GM18909 (cell line): ENCODE results near the gene SPTAN1.
"Not testable (repeated sequence)": the region's sequence is repeated elsewhere in the genome, so short reads cannot be mapped to it uniquely, and the experiment has no call there.

ENCODE experiments used
- ATAC-seq: cut with Tn5 transposase; IDR thresholded peaks from one replicate; pipeline ENCODE4 v1.9.1; 2021; ENCODE audit warnings: mild to moderate bottlenecking; ENCODE audit not compliant: unreplicated experiment, poor library complexity

The SPTAN1 gene

DNA sequence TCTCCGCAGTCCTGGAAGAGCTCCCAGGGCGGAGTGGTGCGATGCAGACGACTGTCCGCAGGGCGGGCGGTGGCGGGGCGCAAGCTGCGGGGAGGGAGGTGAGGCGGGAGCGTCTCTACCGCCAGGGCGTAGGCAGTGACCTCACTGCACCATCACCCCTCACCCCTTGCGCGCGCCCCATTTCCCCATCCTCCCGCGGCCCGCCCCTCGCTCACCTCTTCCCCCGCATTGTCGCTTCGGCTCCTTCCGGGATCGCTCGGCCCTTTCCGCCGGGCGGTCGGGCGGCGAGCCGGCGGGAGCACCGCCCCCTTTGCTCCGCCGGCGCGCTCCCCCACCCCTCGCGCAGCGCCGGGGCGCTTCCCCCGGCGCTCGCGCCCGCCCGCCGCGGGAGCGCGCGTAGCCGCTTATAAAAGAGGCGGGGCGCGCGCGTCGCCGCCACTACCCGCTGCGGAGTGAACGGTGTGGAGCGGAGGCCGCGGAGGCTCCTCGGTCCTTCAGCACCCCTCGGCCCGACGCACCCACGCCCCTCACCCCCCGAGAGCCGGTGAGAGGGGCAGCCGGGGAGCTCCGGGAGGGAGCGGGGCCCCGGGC is at the start of gene SPTAN1:
Gene SPTAN1 (plus strand): TSS at position 435 of the 591 bp plus-strand sequence. CDS start 14,154 bp downstream, outside the sequence.
- peak; percentile 82 for ATAC-seq

DNA sequence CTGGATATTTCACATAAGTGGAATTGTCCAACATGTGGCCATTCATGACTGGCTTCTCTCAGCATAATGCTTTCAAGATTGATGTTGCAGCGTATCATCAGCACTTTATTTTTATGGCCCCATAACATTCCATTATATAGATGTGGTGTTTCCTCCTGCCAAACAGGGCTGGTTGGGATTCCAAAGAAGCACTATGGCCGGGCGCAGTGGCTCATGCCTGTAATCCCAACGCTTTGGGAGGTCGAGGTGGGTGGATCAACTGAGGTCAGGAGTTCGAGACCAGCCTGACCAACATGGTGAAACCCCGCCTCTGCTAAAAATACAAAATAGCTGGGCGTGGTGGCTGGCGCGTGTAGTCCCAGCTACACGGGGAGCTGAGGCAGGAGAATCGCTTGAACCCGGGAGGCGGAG is 49.0 kb upstream of the SPTAN1 start:
- ATAC-seq, result not testable (repeated sequence)

DNA sequence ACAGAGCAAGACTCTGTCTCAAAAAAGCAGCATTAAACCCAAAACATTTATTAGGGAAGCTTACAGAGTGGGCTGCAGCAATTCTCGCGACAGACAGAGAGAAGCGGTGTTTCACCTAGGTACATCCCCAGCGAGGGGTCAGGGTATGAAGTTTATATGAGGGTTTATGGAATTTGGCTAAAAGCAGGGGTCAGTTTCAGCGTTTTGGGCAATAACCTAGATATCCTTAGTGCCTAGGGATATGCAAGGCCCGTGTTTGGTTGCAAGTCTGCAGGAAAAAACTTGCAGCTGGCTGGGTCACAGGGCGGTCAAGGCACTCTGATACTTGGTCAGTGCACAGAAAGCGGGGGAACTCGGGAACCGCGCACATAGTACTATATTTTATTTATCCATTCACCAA is 48.5 kb upstream of the SPTAN1 start:
- ATAC-seq, result no peak

DNA sequence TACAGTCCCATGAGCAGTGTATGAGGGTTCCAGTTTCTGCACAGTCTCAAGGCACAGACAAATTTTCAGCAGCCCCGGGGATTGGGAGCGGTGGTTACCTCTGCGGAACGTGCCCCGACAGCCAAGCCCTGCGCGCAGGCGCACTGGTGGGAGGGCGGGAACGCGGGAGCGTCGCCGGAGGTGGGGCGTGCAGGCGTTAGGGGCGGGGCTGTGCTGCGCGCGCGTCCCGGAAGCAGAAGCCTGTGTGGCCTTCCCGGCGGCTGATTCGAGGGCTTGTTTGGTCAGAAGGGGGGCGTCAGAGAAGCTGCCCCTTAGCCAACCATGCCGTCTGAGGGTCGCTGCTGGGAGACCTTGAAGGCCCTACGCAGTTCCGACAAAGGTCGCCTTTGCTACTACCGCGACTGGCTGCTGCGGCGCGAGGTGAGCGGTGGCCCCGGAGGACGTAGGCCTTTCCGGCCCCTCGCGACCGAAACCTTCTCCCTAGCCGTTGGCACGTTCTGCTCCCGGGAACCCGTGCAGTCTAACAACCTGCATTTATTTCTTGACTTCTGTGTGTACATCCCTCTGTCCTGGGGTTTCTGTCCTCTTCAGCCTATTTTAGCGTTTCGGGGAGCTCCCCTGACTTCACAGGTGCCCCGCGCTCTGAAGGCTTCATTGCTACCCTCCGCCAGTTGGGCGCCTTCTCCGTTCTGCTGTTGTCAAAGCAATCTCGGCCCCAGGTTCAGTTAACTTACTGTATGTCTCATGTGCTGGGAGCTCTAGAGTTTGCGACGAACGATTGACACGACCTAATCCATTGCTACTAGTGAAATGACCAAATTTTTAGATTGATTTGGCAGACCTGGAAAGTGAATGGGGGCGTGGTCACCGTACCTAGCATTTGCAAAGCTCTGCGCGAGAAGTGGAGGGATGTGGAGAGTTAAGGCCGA is 47.6 kb upstream of the SPTAN1 start, which contains the start of gene GLE1:
Gene GLE1 (plus strand): TSS at position 235 of the 929 bp plus-strand sequence. CDS start 87 bp downstream, at position 322.
- ATAC-seq, result peak; percentile 84

DNA sequence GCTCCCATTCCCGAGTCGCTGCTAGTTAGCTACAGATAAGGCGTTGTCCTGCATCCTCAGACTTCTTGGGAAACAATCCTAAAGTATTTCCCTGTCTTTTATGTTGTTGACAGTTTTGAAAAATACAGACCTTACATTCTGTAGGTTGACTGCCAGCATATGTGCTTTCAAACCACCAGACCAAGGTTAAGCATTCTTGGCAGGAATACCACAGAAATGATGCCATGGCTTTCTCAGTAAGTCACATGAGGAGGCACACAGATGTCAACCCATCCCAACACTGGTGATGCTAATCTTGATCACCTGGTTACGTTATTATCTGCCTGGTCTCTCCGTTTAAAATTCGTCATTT is 47.0 kb upstream of the SPTAN1 start:
- no peak for ATAC-seq

DNA sequence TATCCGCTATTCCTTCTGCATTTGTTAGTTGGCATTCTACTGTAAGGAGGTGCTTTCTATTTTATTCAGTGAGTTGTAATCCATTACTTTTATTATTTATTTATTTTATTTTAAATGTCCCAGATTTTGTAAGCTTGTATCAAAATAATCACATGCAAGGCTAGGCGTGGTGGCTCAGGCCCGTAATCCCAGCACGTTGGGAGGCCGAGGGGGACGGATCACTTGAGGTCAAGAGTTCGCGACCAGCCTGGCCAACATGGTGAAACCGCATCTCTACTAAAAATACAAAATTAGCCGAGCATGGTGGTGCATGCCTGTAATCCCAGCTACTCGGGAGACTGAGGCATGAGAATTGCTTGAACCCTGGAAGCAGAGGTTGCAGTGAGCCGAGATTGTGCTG is 46.5 kb upstream of the SPTAN1 start:
- ATAC-seq, result not testable (repeated sequence)

DNA sequence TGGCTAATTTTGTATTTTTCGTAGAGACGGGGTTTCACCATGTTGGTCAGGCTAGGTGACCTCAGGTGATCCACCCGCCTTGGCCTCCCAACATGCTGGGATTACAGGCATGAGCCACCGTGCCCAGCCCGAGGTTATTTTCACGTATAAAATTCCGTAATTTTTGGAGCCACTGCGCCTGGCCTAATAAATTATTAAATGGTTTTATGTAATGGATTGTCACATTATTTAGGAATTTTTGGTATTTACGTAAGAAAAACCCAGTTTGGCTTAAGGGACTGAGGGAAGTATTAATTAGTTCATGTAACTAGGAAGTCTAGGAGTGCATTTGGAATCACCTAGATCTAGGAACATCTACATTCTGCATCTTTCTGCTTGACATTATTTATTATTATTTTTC is 39.6 kb upstream of the SPTAN1 start:
- ATAC-seq, result no peak

DNA sequence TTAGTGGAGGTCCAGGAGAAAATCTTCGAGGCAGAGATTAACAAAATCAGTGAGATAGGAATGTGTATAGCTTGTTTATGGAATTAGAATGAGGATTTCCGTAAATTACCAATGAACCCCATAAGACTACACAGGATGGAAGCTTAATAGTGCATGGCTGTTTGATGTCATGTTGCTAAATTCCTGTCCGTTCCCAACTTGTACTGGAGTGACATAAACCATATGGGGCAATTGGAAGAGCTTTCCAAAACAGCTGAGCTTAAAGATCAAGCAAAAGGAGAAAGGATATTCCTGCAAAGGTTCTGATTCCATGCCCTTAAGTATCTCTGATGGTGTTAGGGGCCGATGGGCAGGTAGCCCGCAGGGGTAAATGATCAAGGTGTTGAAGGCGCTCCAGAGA is 30.4 kb upstream of the SPTAN1 start:
- no peak for ATAC-seq

DNA sequence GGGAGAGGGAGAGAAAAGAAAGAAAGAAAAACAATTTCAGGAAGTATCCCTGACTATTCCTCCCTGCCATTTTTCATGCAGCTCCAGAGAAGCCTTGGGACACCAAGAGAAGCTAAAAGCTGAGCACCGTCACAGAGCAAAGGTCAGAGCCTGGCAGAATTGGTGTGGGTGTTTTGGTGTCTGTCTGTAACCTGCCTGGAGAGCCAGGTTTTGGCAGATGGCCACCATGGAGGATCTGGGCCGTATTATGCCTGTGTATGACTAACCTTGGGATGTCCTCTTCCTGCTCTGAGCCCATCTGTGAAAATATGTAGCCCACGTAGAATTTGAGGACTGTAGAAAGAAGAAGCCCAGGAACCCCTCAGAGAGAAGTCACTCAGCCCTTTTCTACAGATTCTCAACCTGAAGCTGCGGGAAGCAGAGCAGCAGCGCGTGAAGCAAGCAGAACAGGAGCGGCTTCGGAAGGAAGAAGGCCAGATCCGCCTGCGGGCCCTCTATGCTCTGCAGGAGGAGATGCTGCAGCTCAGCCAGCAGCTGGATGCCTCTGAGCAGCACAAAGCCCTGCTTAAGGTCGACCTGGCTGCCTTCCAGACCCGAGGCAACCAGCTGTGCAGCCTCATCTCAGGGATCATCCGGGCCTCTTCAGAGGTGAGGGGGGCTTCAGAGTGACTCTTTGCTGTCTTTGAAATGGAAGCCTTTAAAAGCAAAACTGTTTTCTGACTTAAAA is 29.0 kb upstream of the SPTAN1 start:
- no peak for ATAC-seq

DNA sequence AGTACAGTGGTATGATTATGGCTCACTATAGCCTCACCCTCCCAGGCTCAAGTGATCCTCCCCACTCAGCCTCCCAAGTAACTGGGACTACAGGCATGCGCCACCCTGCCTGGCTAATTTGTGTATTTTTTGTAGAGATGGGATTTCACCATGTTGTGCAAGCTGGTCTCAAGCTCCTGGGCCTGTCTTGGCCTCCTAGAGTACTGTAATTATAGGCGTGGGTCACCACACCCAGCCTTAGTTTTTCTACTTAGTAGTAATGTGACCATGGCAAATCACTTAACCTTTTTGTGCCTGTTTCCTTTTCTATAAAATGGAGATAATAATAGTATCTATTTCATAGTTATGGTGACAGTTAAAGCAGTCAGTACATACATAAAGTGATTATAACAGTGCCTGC is 25.7 kb upstream of the SPTAN1 start:
- ATAC-seq, result no peak

DNA sequence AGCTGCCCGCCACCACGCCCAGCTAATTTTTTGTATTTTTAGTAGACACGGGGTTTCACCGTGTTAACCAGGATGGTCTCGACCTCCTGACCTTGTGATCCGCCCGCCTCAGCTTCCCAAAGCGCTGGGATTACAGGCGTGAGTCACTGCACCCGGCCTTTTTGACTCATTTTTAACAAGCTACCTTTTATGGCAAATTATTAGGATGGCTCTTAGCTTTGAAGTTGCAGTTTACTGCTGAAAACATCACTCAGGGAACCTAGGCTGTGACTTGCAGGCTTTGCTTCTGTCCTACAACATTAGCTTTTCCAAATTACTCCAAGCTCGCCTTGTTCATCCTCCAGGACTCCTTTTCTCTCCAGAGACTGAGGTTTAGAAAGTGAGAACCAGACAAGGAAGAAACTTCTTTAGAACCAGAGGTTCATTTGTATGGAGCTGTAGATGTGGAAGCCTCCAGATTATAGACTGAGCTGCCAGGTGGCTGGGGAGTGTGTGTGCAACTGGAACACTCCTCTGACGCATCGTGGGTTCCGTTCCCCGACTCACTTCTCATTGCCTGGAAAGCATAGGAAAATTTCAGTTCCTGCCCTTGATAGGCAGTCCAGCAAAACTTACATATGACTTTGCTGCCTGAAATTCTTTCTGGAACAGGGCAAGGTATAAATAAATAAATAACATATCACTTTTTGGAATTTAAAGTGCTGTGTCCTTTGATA is 23.8 kb upstream of the SPTAN1 start:
- no peak for ATAC-seq

DNA sequence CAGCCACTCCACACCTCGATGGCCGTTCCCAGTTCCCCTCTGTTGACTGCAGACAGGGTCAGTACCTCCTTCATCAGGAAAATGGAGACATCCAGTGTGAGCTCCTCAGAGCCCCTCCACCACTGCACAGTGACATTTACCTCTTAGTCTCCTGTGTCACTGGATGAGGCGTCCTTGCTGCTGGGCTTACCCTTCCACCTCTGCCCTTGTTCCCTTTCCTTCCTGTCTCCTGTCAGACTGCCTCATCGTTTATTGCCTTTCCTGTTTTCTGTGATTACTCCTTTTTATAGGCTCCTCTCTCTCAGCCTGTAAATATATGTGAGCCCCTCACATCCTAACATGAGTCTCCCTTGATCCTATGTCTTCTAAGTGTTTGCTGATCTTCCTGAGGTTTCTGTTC is 23.2 kb upstream of the SPTAN1 start:
- no peak for ATAC-seq

DNA sequence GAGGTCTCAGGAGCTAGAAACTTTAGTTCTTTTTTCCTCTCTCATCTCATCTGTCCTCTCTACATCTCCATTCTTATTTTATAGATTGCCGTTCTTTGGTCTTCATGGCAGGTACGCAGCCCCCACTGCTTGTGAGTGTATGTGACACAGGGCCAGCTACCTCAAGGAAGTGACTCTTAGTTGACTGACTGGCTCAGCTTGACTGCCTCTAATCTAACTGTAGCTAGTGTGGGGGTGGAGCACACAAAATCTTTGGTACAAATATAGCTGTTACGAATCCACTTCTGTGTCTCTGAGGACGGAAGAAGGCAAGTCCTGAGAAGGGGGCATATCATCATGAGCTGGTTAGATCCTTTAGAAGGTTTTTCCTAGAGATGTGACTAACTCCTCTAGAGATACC is 19.8 kb upstream of the SPTAN1 start:
- ATAC-seq, result no peak

DNA sequence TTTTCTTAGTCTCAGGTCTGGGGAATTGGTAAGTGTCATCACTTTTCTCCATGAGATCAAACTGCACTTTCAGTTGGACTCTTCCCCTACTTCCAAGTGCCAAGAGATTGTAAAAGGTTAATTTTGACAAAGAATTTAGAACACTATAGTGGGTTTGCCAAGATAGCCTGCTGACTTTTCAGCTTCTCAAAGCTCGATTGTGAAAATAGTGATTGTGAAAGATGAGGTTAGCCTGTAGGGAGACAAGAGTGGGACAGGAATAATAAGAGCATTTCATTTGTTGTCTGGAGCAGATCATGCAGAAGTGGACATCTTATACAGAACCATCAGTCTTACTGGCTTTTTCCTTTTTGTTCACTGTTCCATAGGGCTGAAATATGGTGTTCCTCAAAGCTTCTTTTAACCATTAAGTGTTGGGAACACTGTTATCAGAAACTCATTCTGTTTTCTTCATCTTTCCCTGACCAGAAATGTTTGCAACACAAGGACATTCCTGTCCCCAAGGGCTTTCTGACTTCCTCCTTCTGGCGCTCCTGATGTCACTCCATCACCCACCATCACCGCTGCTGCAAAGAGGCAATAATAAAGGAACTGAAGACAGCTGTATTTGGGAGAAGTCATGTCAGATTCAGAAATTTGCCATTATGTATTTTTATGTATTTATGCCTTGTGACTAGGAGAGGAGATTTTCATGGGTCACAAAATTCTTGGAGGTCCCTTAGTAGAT is 11.6 kb upstream of the SPTAN1 start:
- no peak for ATAC-seq

DNA sequence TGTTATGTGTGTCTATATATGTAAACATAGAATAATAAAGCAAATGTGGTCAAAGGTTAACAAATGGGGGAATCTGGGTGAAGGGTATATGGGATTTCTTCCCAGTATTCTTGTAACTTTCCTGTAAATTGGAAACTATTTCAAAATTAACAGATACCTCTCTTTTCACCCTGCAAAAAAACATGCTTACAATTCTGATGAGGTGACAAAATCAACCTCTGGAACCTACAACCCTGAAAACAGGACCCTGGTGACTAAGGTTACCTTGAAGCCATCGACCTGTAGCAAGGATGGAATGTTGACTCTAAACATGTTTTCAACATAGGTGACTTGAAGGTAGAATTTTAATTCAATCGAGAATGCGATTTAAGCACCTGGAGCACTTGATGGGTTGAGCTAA is 5.9 kb upstream of the SPTAN1 start:
- no peak for ATAC-seq

DNA sequence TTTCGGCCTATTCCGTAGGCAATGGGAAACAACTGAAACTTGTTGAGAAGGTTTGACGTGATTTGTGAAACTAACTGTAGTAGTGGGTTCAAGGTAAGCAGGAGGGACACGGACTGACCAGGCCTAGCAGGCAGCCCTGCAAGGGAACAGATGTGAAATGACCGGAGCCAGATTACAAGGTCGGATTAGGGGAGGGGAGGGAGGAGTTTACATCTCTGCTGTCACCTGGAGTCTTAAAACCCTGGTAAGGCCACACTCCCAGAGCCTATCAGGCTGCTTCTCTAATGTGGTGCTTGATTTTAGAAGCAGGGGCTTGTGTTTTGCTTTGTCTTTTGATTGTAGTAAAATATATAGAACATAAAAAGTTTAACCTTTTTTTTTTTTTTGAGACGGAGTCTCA is 3.5 kb upstream of the SPTAN1 start:
- ATAC-seq, result no peak

DNA sequence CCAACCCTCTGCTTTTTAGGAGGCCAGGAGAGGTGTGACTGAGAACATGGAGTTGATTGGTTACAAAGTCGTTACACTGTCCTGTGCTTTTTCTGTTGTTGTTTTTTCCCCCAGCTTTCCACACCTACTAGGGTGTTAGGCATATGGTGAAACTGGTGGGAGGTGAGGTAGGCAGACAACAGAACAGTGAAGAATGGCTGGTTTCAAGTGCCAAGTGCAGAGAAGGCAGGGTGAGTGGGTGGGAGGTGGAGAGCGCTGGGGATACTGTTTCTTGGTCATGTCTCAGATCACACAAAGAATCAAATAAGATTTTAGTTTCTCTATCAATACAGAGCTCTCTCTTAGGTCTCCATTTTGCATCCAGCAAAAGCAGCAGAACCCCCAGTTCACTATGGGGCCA is 2.2 kb upstream of the SPTAN1 start:
- no peak for ATAC-seq

DNA sequence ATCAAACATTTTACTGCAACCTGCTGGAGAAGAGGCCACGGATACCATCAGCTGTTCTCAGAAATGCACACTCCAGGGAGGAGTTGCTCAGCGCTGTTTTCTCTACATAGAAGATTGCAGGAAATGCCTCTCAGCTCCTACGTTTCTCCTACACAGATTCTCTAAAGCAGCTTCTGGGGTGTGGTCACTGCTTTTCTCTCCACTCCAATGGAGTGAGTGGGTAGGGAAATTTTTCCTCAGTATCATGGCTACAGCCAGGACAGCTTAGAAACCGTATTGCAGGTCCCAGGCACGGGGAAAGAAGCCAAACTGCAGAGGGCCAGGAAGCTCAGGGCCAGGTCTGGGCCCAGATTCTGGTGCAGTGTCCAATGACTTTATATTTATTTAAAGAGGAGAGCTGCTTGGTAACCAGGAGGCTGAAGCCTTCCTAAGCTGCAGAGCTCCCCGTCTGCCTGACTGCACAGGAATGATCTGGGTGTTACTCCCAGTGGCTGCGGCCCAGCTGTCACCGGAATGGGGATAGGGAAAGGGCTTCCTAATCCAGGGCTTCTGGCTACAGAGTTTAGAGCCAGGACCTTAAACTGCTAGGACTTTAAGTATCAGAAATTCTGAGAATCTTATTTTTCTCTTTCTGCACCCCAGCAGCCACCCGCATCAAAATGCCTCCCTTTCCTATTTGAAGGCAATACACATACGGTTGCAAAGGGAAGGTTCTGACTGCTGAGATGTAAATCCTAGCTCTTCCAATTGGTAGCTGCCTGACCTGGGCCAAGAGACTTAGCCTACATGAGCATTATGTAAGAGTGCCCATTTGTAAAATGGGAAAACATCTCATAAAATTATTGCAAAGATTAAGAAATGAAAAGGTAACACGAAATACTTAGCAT is 1.4 kb upstream of the SPTAN1 start:
- no peak for ATAC-seq

DNA sequence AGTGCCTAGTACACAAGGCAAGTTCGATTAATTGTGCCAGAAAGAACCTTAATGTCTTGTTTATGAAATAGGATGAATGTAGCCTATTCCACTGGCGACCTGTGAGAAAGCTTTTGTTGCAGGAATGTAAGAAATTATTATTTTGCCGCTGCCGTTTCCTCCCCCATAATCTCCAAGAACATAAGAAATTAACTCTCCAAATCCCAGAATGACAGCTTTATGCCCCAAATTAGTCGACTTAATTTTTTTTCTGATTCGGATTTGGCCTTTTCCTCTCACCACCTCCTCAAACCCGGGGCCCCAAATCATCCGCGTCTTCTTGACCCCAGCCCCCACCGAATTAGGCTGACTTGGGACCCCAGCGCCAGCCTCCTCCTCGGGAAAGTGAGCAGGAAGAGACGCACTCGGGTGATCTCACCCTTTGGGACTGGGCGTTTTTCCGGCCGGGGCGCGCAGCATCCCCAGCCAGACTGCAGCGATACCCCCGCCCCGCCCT is 682 bp upstream of the SPTAN1 start:
- ATAC-seq, result no peak
